ENCODE data around the gene TRAF7.

Gene TRAF7

DNA sequence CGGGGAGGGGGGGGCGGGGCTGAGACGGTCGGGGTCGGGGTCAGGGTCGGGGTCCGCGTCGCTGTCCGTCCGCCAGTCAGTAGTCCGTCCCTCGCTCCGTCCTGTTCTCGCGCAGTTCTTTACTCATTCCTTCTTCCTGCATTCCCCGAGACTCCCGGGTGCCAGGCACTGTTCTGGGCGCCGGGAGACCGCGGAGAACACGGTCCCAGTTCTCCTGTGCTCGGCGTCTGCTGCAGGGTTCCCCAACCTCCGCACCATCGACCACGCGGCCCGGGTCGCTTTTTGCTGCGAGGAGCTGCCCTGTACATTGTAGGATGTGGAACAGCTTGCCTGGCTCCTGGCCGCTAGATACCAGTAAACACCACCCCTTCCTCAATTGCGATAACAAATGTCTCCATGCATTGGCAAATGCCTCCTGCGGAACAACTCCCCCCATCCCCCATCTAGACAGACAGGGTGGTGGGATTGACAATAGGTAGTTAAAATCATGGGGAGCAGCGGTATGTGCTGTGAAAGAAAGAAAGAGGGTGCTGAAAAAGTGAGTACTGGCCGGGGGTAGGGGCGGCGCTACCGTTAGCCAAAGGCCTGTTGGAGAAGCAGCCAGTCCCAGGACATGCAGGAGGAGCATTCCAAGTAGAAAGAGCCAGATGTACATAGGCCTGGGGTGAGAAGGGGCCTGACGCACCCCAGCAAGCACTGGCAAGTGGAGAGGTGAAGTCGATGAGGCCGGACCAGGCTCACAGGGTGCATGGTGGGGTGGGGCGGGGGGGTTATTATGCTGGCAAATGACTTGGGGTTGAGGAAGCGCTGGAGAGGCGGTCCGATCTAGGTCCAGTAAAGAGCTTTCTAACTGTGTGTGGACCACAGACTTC, 631 bp downstream of the TRAF7 start:
- Histone ChIP-seq H3K27ac (peak overlapping the region; percentile 88), H3K27me3 (no peaks in the 10 kb centered on the region), H3K4me1 (ENCODE audit: control insufficient read depth in 1 of 2, insufficient read depth in 1 of 2, low read depth in 1 of 2, low read length in 1 of 2) (peaks cover 40 to 41% of the 10 kb centered on the region in 2 experiments), H3K9me3 (no peaks in the 10 kb centered on the region), H3K4me3 (ENCODE audit: low read depth in 1 of 2, low read length in 1 of 2) (peak overlapping the region; percentile 86), H3K36me3 (peaks cover 3% of the 10 kb centered on the region)
- TF ChIP-seq, protein P1, sequence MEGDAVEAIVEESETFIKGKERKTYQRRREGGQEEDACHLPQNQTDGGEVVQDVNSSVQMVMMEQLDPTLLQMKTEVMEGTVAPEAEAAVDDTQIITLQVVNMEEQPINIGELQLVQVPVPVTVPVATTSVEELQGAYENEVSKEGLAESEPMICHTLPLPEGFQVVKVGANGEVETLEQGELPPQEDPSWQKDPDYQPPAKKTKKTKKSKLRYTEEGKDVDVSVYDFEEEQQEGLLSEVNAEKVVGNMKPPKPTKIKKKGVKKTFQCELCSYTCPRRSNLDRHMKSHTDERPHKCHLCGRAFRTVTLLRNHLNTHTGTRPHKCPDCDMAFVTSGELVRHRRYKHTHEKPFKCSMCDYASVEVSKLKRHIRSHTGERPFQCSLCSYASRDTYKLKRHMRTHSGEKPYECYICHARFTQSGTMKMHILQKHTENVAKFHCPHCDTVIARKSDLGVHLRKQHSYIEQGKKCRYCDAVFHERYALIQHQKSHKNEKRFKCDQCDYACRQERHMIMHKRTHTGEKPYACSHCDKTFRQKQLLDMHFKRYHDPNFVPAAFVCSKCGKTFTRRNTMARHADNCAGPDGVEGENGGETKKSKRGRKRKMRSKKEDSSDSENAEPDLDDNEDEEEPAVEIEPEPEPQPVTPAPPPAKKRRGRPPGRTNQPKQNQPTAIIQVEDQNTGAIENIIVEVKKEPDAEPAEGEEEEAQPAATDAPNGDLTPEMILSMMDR (IDR thresholded peaks at IDR 0.05) = no peak

DNA sequence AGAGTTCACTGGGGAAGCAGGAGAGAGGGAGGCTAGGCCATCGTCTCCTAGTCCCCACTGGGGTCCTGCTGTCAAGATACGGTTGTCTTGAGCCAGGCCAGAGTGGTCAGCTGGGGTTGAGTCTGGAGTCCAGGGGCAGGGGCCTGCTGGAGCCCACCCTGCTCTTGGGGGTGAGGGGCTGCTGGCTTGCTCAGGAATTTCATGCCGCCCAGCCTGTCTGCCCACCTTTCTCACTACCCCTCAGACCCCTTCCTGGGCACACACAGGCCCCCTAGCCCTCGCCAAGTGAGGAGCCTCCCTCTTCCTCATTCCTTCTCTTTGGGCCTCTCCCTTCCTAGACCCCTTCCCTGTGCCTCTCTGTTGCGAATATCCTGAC, 1.3 kb downstream of the TRAF7 start:
- no peaks in the 10 kb centered on the region for H3K27me3 ChIP-seq

DNA sequence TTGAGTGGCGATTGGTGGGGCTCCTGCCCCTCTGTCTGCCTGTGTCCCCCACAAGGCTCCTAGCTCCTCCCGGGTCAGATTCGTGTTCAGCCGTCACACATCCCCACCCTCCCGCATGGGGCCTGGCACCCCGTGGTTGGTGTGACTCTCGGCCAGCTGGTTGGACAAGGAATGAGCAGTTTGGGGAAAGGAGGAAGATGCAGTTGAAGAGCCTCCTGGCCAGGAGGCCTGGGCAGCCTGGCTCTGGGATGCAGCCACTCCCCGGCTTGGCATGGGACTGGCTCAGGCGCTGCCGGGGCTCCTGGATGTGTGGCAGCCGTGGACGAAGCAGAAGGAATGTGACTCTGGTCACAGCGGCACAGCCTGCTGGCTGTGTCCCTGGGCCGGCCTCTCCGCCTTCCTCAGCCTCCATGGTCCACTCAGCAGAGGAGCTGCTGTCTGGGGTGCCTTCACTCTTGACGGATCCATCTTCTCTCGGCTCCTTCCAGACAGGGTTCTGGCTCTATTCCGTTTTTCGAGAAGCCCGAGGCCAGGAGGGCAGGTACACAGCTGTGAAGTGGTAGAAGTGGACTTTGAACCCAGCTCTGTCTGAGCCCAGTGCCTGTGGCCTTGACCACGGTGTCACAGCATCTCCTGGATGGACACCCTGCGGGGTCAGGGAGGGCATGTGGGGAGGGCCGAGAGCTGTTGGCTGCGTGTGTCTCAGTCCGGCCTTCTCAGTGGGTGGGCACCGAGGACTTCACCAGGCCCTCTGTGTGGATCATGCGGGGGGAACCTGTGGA, 2.1 kb downstream of the TRAF7 start:
- Histone ChIP-seq H3K4me3 (ENCODE audit: low read depth in 1 of 2, low read length in 1 of 2) (no peak overlapping the region), H3K4me1 (ENCODE audit: control insufficient read depth in 1 of 2, insufficient read depth in 1 of 2, low read depth in 1 of 2, low read length in 1 of 2) (peaks cover 39 to 40% of the 10 kb centered on the region in 2 experiments), H3K27ac (no peak overlapping the region)

More for the DNA sequence above, 1.3 kb downstream of the TRAF7 start:
- Histone ChIP-seq H3K4me1 (ENCODE audit: control insufficient read depth in 1 of 2, insufficient read depth in 1 of 2, low read depth in 1 of 2, low read length in 1 of 2) (peaks cover 40 to 41% of the 10 kb centered on the region in 2 experiments), H3K36me3 (no peaks in the 10 kb centered on the region), H3K9me3 (no peaks in the 10 kb centered on the region), H3K4me3 (ENCODE audit: low read depth in 1 of 2, low read length in 1 of 2) (peak overlapping the region; percentile 86), H3K27ac (peak overlapping the region; percentile 88)
- TF ChIP-seq, protein P1 (IDR thresholded peaks at IDR 0.05) = no peak

DNA sequence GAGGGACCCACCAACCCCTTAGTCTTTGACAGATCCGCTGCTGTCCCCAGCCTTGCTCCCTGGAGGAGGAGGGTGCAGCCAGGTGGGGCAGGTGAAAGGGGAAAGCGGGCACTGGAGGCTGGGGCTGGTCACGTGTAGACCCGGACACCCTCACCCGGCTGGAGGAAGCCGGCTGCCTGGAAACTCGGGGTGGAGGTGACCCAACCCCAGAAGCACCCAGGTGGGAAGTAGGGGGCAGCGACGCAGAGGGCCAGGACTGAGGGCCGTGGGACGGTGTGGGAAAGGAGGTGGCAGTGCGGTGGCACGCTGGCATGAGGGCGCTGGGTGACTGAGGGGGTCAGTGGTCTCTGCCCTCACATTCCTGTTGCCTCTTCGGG, 2.7 kb downstream of the TRAF7 start:
- Histone ChIP-seq H3K4me1 (ENCODE audit: control insufficient read depth in 1 of 2, insufficient read depth in 1 of 2, low read depth in 1 of 2, low read length in 1 of 2) (peaks cover 34% of the 10 kb centered on the region in 2 experiments), H3K36me3 (no peaks in the 10 kb centered on the region), H3K4me3 (ENCODE audit: low read depth in 1 of 2, low read length in 1 of 2) (no peak overlapping the region), H3K27ac (no peak overlapping the region), H3K9me3 (no peaks in the 10 kb centered on the region), H3K27me3 (no peaks in the 10 kb centered on the region)
- TF ChIP-seq, protein P1 (IDR thresholded peaks at IDR 0.05) = no peak

More for the DNA sequence above, 2.1 kb downstream of the TRAF7 start:
- H3K9me3 ChIP-seq = no peaks in the 10 kb centered on the region
- no peaks in the 10 kb centered on the region for H3K36me3 ChIP-seq
- TF ChIP-seq, protein P1 (IDR thresholded peaks at IDR 0.05) = no peak
- H3K27me3 ChIP-seq = no peaks in the 10 kb centered on the region

DNA sequence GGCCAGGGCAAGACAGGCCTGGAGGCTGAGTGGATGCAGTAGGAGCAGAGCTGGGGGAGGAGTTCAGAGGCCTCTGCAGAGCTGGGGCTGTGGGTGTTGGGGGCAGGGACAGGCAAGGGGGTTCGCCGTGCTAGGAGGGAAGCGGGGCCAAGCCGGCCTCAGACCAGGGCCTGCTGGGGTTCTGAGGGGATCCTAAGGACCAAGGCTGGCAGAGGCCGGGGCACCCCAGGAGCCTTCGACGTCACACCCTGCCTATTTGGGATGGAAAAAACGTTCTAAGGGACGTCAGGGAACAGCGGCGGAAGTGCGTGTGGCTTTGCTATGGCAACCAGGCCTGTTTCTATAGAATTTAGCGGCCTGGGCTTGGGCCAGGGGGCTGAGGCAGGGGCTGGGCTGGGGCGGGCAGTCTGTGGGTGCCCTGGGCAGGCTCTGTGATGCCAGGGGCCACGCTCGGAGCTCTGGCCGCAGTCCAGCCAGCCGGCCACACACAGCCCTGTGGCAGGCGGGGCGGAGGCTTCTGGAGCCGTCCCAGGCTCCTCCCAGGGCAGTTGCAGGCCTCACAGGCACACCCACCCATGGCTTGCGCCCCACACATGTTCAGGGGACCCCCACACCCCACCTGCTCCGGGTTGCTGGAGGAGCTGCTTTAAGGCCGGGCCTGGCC, 3.7 kb downstream of the TRAF7 start:
- TF ChIP-seq, protein P1 (IDR thresholded peaks at IDR 0.05) = no peak
- no peak overlapping the region for H3K4me3 ChIP-seq (ENCODE audit: low read depth in 1 of 2, low read length in 1 of 2)
- H3K27me3 ChIP-seq = no peaks in the 10 kb centered on the region
- H3K4me1 ChIP-seq (ENCODE audit: control insufficient read depth in 1 of 2, insufficient read depth in 1 of 2, low read depth in 1 of 2, low read length in 1 of 2) = peaks cover 23% of the 10 kb centered on the region in 2 experiments
- no peak overlapping the region for H3K27ac ChIP-seq
- H3K36me3 ChIP-seq = peaks cover 3% of the 10 kb centered on the region
- no peaks in the 10 kb centered on the region for H3K9me3 ChIP-seq
